GM18505 (cell line): ENCODE results near the gene KIN.
"Not testable (repeated sequence)": the region's sequence is repeated elsewhere in the genome, so short reads cannot be mapped to it uniquely, and the experiment has no call there.

Experiments
- ATAC-seq: cut with Tn5 transposase; IDR thresholded peaks from one replicate; pipeline ENCODE4 v1.9.1; 2021; ENCODE audit not compliant: unreplicated experiment
- POLR2A ChIP-seq: IDR thresholded peaks from 4 replicates; pipeline ENCODE4 v1.6.1; 2011; ENCODE audit warnings: borderline replicate concordance; ENCODE audit not compliant: insufficient read depth, insufficient read length; ENCODE audit errors: extremely low read depth

KIN gene

GRCh38 chr10:7738536-7739407, 49.0 kb downstream of the KIN start:
- TF ChIP-seq POLR2A, result no peak
- no peak for ATAC-seq

GRCh38 chr10:7734821-7735220, 53.0 kb downstream of the KIN start:
- no peak for ATAC-seq
- TF ChIP-seq POLR2A, result no peak

- TF ChIP-seq POLR2A, result no peak
- no peak for ATAC-seq
These were observed 64.8 kb downstream of the KIN start for GRCh38 chr10:7722927-7723529.

DNA sequence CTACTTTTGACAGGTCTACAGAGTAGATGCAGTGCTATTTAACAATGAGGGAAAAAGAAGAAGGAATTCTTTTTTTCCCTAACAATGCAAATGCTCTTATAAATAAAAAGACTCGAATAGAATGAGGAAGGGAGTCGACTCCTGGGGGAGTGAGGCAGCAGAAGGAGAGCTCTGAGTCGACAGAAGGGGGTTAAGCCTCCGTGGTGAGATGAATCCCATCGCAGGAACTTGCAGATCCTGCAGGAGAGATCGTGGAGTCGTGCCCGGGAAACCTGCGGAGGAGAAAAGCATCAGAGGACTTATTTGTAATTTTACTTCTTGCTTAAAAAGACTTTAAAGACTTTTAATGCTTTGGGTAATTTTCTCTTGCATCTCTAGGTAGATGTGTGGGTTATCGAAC, 67.3 kb downstream of the KIN start:
- ATAC-seq, result no peak
- no peak for TF ChIP-seq POLR2A

DNA sequence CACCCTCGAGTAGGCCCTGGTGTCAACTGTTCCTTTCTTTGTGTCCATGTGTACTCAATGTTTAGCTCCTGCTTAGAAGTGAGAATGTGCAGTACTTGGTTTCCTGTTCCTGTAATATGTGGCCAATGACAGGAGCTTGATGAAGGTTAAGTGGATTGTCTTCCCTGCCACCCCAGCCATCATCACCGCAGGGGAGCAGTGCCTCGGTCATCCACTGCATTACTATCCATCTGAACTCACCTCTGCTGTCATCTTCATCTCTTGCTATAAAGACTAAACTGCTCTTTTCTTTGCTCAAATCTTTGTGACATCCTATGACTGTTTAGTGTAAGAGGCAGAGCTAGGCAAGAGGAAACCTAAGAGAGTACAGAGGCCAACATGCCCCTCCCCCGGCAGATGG, 69.1 kb downstream of the KIN start:
- no peak for ATAC-seq
- TF ChIP-seq POLR2A, result no peak

GRCh38 chr10:7717767-7718166, 70.0 kb downstream of the KIN start:
- TF ChIP-seq POLR2A, result no peak
- no peak for ATAC-seq

GRCh38 chr10:7715515-7715914, 72.3 kb downstream of the KIN start:
- TF ChIP-seq POLR2A, result no peak
- no peak for ATAC-seq

DNA sequence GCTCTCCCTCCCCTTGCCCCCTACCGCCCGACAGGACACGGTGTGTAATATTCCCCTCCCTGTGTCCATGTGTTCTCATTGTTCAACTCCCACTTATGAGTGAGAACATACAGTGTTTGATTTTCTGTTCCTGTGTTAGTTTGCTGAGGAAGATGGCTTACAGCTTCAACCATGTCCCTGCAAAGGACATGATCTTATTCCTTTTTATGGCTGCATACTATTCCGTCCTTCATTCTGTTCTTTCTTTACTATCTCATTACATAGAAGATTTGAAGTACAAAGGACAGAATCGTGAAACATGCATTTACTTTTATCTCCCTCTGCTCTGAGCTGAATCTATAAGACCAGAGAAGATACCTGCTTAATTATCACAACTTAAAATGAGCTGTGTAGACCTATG, 76.7 kb downstream of the KIN start:
- not testable (repeated sequence) for ATAC-seq

GRCh38 chr10:7710446-7710845, 77.3 kb downstream of the KIN start:
- no peak for TF ChIP-seq POLR2A
- ATAC-seq, result no peak

- ATAC-seq, result no peak
- no peak for TF ChIP-seq POLR2A
These were observed 79.0 kb downstream of the KIN start for GRCh38 chr10:7708832-7709231.

DNA sequence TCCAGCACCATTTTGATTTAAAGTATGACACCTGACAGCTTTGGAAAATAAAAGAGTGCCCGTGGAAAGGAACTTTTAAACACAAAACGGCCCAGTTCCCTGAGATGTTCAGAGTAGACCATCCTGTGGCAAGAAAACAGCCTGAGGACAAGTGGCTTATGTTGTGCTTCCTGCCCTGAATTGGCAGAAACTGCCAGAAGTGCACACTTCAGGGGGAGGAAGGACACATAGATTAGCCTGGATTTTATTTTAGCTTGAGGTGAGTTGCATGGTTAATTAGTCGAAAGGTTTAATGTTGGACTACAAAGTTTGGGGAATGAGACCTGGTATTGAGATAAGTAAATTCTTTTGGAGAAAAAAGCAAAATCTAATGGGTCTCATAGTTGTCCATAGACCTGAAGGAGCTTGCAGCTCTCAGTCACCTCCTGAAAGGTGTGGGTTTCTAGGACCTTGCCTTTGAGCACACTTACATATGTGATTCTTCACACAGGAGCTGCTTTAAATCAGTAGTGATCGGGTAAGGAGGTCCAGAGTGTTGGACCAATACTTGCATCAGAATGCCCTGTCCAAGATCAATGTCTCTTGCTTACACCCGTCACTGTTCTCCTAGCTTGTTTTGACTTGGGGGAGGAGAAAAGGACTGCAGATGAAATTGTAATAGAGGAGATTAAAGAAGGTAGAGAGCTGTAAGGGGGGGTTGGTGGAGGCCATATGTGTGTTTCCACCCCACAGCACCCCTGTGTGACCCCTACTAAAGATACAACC, 79.8 kb downstream of the KIN start:
- TF ChIP-seq POLR2A, result no peak
- ATAC-seq, result no peak

GRCh38 chr10:7707102-7707501, 80.7 kb downstream of the KIN start:
- TF ChIP-seq POLR2A, result no peak
- ATAC-seq, result no peak

- ATAC-seq, result no peak
These were observed 81.2 kb downstream of the KIN start for GRCh38 chr10:7706534-7707073.

DNA sequence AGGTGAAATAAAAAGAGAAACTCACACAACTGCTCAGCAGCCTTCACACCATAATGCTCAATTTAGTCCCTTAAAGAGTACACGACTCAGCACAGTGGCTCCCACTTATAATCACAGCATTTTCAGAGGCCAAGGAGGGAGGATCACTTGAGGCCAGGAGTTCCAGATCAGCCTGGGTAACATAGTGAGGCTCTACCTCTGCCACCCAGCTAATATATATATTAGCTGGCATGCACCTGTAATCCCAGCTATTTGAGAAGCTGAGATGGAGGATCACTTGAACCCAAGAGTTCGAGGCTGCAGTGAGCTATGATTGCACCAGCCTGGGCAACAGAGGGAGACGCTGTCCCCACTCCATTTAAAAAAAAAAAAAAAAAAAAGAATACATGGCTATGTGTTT, 82.5 kb downstream of the KIN start:
- no peak for ATAC-seq
- TF ChIP-seq POLR2A, result no peak

More at GRCh38 chr10:7706534-7707073, 81.2 kb downstream of the KIN start:
- TF ChIP-seq POLR2A, result no peak
